HG03039 (cell line): ENCODE data around the gene GJA5.

Source experiments
- ATAC-seq: cut with Tn5 transposase; IDR thresholded peaks from one replicate; pipeline ENCODE4 v1.9.1; 2021; ENCODE audit warnings: mild to moderate bottlenecking, moderate library complexity; ENCODE audit not compliant: unreplicated experiment

The GJA5 gene

DNA sequence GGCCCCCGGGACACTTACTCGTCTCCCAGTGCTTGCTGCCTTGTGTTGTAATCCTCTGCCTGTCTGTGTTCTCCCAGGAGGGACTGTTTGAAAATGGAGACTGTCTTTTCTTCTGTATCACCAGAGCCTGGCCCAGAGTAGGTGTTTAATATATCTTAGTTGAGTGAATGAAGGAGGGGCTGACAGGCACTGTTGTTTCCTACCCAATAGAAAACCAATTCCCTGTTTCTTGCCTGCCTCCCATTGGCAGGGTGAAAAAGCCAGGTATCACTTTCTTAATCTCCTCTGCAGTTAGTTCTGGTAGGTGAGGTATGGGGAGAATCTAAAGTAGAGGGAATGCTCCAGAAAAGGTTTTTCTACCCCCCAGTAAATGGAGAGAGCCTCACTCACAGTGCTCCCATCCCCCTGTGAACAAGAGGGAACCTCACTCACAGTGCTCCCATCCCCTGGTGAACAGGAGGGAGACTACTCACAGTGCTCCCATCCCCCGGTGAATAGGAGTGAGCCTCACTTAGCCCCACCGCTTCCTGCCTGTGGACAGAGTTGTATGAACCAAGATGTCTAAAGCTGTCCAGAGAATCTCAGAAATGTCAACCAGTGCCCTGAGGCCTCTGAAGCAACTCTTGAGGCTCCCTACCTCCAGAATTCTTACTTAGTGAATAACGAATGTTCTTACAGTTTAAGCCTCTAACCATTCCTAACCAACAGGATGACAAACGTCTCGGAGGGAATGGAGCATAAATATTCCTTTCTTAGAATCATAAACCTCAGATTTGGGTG, at the start of gene GJA5:
GJA5 (minus strand) TSS at position 122 of the 780 bp plus-strand sequence. CDS start 1,364 bp downstream, outside the sequence.
- no peak for ATAC-seq

DNA sequence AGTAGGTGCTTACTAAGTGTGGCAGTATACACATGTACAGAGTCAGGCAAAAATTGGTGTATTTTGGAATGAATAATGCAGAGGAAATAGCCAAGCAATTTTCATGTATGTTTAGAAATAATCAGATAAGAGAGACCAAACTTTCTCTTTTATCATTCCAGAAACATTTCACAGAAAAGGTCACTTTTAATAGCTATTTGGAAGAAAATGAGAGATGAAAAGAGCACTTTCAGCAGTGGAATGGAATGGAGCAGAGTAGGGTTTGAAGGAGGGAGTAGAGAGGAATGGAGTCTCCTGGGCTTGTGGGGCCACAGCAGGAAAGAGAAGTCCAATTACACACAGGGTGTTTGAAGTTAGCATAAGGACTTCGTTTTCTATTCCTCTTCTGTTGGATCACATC, 48.8 kb upstream of the GJA5 start:
- ATAC-seq: no peak

DNA sequence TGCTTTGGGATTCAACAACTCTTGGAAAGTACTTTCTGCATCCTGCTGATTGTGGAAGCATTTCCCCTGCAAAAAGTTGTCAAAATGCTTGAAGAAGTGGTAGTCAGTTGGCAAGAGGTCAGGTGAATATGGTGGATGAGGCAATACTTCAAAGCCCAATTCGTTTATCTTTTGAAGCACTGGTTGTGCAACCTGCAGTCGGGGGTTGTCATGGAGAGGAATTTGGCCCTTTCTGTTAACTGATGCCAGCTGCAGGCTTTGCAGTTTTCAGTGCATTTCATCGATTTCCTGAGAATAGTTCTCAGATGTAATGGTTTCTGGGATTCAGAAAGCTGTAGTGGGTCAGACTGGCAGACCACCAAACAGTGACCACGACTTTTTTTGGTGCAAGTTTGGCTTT, 47.6 kb upstream of the GJA5 start:
- ATAC-seq: no peak

DNA sequence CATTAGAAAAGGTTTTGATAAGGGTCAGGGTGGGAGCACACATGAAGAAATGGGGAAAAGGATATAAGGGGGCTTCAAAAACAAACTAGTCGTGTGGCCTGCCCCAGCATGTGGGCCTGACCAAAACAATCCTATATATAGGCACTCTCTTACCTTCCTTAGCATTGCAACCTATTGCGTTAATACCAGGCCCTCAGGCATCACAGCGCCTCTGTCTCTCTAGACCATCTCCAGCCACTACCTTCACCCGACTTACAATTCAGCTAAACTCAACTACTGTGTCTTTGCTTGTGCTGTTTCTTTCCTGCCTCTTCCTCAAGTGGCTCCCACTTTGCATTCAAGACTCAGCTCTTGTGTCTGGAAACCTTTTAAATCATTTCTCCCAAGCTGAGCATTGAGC, 47.0 kb upstream of the GJA5 start:
- ATAC-seq: no peak

DNA sequence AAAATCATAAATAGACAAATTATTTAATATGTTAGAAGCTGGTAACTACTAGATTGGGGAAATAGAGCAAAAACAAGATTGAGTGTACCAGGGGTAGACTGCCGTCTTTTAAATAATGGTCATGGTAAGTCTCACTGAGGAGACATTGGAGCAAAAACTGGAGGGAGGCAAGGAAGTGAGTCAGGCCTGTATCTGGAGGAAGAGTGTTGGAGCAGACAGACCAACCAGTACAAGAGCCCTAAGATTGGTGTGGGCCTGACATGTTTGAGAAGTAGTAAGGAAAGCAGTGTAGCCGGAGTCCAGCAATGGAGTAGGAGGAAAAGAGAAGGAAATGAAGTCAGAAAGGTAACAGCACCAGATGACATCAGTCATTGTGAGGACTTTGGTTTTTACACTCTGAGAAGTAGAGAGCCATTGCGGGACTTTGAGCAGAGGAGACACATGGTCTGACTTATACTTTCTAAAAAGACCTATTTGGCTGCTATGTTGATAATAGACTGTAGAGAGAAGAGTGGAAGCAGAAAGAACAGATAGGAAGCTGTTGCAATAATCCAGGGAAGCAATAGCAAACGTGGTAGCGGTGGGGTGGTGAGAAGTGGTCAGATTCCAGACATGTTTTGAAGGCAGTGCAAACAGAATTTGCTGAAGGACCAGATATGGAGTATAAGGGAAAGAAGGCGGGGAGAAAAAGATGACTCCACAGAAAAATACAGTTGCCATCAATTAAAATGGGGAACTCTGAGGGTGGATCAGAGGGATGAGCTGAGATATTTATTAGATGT, 44.7 kb upstream of the GJA5 start:
- no peak for ATAC-seq

DNA sequence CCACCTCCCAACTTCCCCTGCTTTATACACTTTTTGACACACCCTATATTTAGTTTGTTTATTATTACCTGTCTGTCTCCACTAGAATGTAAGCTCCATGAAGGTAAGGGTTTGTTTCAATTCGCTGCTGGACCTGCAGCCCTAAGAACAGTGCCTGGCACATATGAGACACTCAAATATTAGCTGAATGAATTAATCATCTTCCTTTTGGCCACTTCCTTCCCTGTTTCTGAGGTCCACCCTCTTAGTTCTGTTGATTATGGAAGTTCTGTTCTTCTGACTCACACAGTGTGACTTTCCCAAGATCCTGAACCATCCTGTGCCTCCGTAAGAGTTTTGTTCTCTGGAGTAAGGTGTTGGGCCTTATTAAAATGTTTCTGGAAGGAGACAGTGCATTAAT, 40.4 kb upstream of the GJA5 start:
- ATAC-seq: no peak

DNA sequence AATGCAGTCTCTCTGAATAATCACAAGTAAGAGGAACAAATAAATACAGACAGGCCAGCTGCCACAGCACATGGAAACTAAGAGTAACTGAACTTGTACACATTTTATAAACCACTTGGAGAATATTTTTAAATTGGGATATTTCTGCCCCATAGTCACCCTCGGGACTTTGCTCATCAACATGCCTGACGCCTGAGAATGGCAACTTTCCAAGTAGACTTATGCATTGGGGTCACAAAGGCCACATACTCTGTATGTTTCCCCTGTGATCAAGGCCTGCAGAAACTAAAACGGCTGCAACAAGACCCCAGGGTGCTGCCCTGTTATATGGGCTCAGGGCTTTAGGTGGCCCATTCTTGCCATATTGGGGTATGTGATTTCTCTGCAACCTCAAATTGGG, 38.3 kb upstream of the GJA5 start:
- ATAC-seq: no peak

DNA sequence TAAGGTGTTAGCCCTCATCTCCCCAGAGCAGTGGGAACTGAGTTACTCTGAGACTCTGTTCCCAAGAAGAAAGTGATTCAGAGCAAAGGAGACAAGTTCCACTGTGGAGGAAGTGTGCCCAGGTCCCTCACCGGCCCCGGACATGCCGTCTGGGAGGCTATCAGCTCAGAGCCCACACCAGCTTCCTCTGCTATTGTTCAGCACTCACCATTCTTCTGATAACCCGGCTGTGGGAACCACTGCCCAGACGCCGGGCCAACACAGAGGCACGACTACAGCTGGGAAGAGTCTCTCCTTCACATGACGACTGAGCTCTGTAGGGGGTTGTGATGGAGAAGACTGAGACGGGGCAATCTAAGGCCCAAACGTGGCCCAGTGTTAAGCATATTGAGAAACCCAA, 34.2 kb upstream of the GJA5 start:
- ATAC-seq: no peak

DNA sequence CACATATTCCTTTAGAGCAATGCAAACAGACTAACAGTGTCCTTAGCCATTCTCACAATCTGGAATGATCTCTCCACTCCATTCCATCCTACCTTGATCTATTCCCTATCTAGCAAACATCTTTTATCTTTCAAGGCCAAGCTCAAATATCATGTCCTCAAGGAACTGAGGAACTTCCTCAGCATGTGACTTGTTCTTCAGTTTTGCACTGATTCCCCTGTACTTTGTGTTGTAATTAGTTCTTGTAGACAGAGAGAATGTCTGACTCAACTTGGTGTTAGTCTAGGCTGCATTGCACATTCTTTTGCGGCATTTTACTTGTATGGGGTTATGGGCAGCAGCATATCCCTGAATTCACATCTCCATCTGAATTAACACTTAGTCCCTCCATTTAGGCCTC, 31.5 kb upstream of the GJA5 start:
- ATAC-seq: no peak

DNA sequence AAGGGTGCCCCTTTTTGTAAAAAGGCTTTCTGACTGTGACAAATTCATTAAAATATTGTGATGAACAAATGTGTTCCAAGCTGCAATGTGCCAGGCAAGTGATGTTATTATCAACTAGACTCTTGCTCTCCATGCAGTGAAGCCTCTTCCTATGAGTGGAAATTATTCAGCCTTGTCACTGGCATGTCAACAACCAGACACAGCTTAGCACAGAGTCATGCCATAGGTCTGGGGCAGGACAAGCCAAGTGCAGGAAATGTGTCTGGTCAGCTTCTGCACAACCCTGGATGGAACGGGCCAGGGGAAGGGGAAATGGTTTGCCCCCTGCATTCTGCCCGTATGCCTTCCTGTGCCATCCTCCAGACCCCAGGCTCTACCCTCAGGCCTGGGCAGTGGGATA, 27.4 kb upstream of the GJA5 start:
- no peak for ATAC-seq

DNA sequence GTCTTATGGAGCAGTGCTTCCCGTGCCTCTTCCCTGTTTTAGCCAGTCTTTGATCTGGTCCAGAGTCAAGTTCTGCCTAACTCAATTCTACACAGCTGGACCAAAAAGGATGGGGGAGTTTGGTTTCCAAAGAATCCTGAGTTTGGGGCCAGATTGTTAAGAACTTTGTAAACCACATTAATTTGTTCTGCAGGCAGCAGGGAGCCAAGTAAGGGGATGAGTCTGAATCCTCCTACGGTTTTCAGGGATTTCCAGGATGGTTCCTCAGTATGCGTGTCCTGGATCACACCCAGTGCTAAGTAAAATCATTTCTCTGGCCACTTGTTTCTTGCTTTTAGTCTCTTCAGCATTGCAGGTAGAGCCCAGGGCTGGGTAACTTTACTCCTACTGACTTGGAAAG, 26.1 kb upstream of the GJA5 start:
- ATAC-seq: no peak

DNA sequence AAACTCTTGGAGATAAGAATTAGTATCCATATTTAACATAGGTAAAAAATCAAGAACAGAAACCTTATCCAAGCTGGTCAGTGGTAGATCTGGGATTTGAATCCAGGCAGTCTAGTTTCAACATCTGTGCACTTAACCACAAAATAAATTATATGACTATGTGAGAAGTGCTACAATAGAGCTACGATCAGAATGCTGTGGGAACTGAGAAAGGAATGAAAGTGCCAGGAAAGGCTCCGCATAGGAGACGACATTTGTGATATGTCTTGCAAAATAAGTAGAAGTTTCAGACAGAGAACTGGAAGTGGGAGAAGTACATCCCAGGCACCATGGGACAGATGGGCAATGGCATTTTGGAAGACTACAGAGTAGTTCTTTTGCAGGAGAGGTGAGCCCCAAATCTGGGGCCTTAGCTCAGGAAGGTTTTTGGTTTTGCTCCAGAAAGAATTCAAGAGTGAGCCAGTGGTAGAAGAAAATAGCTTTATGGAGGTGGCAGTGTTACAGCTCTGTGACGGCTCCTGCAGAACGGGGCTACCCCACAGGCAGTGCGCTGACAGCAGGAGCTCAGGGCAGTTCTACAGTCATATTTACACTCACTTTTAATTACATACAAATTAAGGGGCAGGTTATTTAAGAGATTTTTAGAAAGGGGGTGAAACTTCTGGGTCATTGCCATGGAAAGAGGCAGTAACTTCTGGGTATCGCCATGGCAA, 25.5 kb upstream of the GJA5 start:
- no peak for ATAC-seq

DNA sequence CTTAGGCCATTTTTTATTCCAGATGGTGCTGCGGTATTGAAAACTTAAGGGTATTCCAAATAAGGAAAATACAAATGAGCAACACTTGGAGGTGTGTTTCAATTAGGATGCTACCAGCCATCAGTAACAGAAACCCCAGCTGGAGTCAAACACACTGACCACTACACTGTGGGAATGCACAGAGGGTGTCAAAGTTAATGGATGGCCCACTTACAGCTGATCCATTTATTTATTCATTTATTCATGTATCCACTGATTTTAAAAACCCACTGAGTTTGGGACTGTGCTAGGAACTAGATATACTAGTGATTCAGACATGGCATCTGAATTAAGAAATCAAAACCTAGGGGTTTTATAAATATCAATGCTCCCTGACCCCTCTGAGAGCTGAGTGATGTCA, 24.5 kb upstream of the GJA5 start:
- ATAC-seq: no peak

DNA sequence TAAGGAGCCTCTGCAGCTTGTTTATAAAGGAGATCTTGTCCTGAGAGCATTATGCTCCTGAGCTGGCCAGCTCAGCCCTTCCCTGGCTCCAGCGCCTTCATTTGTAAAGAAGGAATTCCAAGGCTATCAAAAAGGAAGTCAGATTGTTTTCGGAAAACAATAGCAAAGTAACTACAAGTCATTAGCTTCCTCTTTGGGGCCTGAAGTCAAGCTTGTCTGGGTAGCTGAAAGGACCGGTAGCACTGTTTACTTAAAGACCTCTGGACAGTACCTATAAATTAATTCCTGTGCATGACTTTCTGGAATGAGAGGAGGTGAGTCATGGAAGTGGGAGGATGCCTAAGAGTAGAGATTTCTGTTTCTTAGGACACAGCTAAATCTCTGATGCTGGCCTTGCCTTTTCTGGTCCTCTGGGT, 20.7 kb upstream of the GJA5 start:
- ATAC-seq: no peak

DNA sequence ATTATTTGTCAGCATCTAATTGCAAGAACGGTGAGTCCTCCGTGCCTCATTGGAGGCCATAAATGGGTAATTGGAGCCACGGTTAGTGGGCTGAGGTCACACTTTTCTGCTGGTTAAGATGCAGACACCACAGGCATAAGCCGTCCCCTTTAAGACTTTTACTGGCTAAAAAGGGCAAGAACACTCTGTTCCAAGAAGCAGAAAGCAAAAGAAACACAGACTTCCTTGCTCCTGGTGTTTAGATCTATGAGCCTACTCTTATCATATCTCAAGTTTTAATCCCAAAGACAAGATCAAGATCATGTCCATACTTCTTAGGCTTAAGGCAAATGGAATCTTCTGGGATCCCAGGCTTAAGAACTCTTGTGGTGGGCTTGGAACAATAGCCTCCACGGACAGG, 17.3 kb upstream of the GJA5 start:
- ATAC-seq: no peak

DNA sequence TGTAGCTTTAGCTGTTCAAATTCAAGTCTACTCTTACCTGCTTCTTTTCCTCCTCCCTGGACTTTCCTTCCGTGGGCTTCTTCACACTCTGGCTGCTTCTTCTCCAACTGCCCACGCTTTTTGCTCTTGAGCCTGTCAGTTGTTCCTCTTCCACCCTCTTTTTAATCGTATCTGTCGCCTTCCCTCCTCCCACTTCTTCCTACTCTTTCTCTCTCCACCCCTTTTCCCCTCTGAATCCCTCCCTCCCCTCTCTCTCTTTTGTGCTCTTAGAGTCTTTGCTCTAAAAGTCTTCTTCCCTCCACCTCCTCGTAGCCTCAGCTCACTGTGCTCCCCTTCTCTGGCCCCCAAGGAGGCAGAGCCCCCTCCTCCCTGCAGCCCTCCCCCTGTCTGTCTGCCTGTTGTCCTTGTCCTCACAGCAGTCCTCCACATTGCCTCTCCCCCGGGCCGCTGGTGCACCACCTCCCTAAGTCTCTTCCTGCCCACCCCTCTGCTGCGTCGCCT, 12.9 kb upstream of the GJA5 start:
- ATAC-seq: no peak

DNA sequence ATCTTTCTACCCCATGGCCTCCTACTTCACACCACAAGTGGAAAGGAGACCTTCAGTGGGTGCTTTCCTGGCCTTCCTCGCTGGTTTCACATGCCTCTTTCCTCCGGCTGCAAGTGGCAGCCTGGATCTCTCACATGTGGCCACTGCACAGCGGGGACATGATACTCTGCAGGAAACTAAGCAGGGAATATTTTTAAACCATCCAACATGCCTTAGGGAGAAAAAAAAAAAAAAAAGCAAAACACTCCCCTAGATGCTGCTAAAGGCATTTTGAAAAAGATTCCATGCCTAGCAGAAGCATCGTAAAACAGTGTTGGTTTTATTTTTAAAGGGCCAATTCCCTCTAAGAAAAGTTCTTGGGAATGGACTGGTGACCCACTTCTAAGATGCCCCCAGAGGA, 12.2 kb upstream of the GJA5 start:
- ATAC-seq: no peak

DNA sequence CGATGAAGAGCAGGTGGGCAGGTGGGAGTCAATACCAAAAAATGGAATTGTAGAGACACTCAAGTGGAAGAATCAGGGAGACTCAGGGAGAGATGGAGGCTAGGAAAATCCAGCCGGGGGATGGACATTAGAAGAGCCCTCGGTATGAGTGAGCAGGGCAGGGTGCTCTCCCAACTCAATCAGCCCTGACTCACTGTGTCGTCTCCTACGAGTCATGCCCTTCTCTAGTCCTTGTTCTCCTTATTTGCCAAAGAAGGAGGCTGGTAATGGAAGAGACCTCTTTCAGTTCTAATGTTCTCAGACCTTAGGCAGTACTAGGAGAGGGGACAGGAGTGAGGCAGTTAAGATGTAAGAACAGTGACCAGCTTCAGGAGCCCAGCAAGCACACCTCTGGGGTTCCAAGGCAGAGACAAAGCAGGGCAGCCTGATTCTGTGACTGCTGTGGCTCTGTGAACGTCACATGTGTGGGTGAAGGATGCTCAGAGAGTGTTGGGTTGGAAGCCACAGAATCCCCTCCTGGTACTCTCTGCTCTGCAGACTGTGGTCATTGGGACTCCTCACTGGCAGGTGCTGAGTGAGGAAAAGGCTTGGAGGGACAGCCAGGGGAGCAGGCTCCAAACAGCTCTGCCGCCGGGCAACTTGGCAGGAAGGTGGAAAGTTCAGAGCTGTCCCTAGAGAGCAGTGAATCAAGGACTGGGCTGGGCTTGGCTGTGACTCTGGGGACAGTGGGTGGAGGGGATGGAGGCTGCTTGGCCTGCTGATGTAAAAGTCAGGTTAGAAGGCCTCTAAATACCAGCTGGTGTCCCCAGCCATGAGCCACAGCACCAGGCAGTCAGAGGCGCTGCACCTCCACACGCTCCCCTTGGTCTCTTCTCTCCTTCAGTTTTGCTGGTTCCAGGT, 11.1 kb upstream of the GJA5 start:
- no peak for ATAC-seq

DNA sequence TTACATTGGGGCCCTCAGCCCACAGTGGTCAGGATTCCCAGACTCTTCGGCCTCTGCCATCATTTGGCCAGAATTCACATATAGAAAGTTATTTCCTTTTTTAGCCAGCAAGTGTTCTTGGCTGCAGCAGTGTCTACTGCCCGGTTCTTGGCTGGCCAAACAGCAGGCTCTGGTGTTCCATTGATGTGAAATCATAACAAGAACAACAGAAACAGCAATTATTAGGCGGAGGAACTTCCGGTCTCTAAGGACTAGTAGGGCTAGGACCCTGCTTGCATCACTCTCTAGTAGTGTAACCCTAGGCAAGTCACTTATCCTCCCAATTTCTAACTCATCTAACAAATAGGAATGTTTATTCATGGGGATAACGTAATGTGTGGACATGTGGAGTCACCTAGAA, 8.7 kb upstream of the GJA5 start:
- no peak for ATAC-seq

DNA sequence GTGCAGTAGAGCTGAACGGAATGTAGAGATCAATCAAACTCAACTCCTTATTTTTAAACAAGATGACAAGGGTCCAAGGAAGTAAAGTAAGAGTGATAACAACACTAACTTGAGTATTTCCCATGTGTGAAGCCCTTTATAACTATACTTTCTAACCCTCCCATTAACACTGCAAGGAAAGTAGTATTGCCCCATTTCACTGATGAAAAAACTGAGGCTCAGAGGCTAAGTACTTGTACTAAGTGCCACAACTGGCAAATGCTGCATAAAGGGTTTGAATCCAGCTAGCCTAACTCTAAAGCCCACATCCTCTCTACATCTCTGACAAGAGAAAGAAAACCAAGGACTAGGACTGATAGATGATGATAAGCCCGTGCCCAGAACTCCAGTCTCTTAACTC, 8.2 kb upstream of the GJA5 start:
- ATAC-seq: no peak

DNA sequence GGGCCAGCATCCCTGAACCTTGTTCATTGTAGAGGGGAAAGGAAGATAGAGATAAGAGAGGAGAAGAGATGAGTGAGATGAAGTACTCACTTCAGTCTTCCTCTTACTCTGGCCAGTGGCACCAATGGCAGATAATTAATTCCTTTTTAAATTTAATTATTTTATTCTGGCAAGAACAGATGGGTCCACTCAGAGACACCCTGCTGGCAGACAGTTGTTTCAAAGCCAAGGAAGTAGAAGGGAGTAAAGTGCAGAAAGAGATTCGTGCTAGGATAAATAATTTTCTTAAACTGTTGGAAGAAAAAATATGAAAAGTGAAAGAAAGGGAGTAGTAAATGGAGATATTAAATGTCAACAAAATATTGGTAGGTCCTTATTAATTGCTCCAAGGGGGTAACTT, 7.7 kb upstream of the GJA5 start:
- no peak for ATAC-seq
